Body of pancreas (tissue), 4 donors: ENCODE data around the gene CDH4.

Experiments used
- POLR2A ChIP-seq, 3 donors: fragments of 450-650 bp; IDR thresholded peaks; one replicate each; pipeline ENCODE4 v1.6.1; 2016; ENCODE audit warnings: antibody characterized with exemption in 3 of 3, mild to moderate bottlenecking in 2 of 3
- TF ChIP-seq, protein P1 (sequence below), 7 experiments: fragments of 450-650 bp in 4 of 7; fragments of 200-600 bp in 3 of 7; sonication (generic) in 3 of 7; IDR thresholded peaks; one replicate each; pipeline ENCODE4 v1.5.1; 2016 to 2019; ENCODE audit warnings: antibody characterized with exemption in 7 of 7

DNA sequence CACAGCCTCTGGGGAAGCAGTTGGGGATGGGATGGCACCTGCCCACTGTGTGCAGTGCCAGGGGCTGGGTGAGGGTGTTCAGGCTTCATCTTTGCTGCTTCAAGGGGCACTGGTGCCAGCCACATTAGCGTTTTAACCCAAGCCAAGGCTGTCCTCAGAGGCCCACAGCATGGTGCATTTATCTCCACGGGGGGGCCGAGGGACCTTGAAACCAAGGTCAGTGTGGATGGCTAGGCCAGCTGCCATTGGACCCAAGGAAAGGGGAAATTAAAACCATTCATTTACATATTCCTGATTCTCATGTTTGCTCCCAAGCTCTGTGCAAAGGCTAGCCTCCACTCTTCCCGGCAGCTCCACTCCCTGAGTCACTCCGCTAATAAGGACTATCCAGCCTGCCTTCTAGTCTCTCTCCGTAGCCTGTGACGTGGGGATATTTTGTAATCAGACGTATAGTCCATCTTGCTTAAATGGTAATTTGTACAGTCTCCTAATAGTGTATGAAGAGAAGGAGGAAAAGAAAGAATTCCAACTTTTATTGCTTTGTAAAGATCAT lies 197.1 kb downstream of the CDH4 start:
- TF ChIP-seq, protein P1, sequence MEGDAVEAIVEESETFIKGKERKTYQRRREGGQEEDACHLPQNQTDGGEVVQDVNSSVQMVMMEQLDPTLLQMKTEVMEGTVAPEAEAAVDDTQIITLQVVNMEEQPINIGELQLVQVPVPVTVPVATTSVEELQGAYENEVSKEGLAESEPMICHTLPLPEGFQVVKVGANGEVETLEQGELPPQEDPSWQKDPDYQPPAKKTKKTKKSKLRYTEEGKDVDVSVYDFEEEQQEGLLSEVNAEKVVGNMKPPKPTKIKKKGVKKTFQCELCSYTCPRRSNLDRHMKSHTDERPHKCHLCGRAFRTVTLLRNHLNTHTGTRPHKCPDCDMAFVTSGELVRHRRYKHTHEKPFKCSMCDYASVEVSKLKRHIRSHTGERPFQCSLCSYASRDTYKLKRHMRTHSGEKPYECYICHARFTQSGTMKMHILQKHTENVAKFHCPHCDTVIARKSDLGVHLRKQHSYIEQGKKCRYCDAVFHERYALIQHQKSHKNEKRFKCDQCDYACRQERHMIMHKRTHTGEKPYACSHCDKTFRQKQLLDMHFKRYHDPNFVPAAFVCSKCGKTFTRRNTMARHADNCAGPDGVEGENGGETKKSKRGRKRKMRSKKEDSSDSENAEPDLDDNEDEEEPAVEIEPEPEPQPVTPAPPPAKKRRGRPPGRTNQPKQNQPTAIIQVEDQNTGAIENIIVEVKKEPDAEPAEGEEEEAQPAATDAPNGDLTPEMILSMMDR (IDR thresholded peaks at IDR 0.05), result no peak
- no peak for TF ChIP-seq POLR2A (IDR thresholded peaks at IDR 0.05)
